Left lung (tissue), 10 donors: ENCODE results near the gene SNX22. TPM values are rescaled to one million over a fixed set of nuclear protein-coding genes. Genes with fewer than 3 reads are reported as not detected.

ENCODE experiments used
- ATAC-seq: fragments of 200-7000 bp; cut with Tn5 transposase; one replicate; pipeline ENCODE4 v1.9.1; 2020; ENCODE audit warnings: moderate library complexity
- DNase-seq, 4 donors: peaks; one replicate each; pipeline ENCODE4 v3.0.0-alpha.2; 2013 to 2020
- H3K27ac ChIP-seq, 2 donors: fragments of 200-600 bp; sonication (generic) in 1 of 2; one replicate each; pipeline versions ENCODE4 v1.5.0 to v1.8.0; 2020 to 2021
- H3K27me3 ChIP-seq, 2 donors: fragments of 200-600 bp; sonication (generic) in 1 of 2; one replicate each; pipeline versions ENCODE4 v1.5.0 to v1.8.0; 2020 to 2021
- H3K36me3 ChIP-seq, 2 donors: fragments of 200-600 bp; sonication (generic) in 1 of 2; one replicate each; pipeline versions ENCODE4 v1.5.0 to v1.8.0; 2020 to 2021
- H3K4me1 ChIP-seq, 2 donors: fragments of 200-600 bp; one replicate each; pipeline ENCODE4 v1.8.0; 2021
- H3K4me3 ChIP-seq, 2 donors: fragments of 200-600 bp; sonication (generic) in 1 of 2; one replicate each; pipeline versions ENCODE4 v1.5.0 to v1.8.0; 2020 to 2021; ENCODE audit warnings: mild to moderate bottlenecking in 1 of 2
- H3K9me3 ChIP-seq, 2 donors: fragments of 200-600 bp; sonication (generic) in 1 of 2; one replicate each; pipeline versions ENCODE4 v1.5.0 to v1.8.0; 2020 to 2021
- CTCF ChIP-seq, 2 donors: fragments of 200-600 bp; sonication (generic) in 1 of 2; IDR thresholded peaks; one replicate each; pipeline versions ENCODE4 v1.5.0 to v1.8.0; 2021; ENCODE audit warnings: antibody characterized with exemption in 2 of 2
- intact Hi-C, 2 donors: fragments of 100-400 bp; cut with DNase I; formaldehyde crosslinking; loops; one replicate each; pipeline versions ENCODE4 v1.11.2 to v1.14.2; 2022
- polyA plus RNA-seq, 6 donors: library from polyadenylated mRNA; unstranded; fragments of 120-200 nt; gene quantifications; one replicate each; pipeline ENCODE4 v1.2.1, GENCODE V29; 2013; ENCODE audit not compliant: insufficient read length in 6 of 6
- total RNA-seq, 2 donors: library from RNA; stranded (reverse); fragmentation: NEBNext Ultra II Directional; extraction: Animal tissue kit (Norgen Biotek cat#: 25700); gene quantifications; one replicate each; pipeline ENCODE4 v1.2.1, GENCODE V29; 2021
- donor health status: DM: no; HTN: yes; CAD: no.
- donor health status: DM: no; HTN: no; CAD: no.

SNX22 gene
- total and polyA plus RNA-seq, 8 donors = 1.8 to 7.4 (median 3.3) TPM

- Histone ChIP-seq H3K9me3 (no peaks in the 10 kb centered on the region), H3K36me3 (peaks cover 0 to 100% of the 10 kb centered on the region in 2 donors), H3K27me3 (no peaks in the 10 kb centered on the region), H3K4me1 (peaks cover 0 to 7% of the 10 kb centered on the region in 2 donors), H3K4me3 (no peak overlapping the region), H3K27ac (no peak overlapping the region)
- no peak for TF ChIP-seq CTCF (IDR thresholded peaks at IDR 0.05)
- ATAC-seq (no peak), DNase-seq (no peak)
- intact Hi-C loops = no loop called here
Measured at GRCh38 chr15:64130159-64130558, 21.4 kb upstream of the SNX22 start.

GRCh38 chr15:64131547-64131946 is 20.0 kb upstream of the SNX22 start:
- peaks cover 0 to 7% of the 10 kb centered on the region in 2 donors for H3K4me1 ChIP-seq
- no peak overlapping the region for H3K27ac ChIP-seq
- no peaks in the 10 kb centered on the region for H3K27me3 ChIP-seq
- H3K36me3 ChIP-seq = peaks cover 0 to 100% of the 10 kb centered on the region in 2 donors
- TF ChIP-seq CTCF (IDR thresholded peaks at IDR 0.05) = no peak
- H3K4me3 ChIP-seq = no peak overlapping the region
- intact Hi-C loops = no loop called here
- H3K9me3 ChIP-seq = no peaks in the 10 kb centered on the region
- no peak for DNase-seq
- ATAC-seq = no peak

GRCh38 chr15:64132217-64132616 is 19.3 kb upstream of the SNX22 start:
- Histone ChIP-seq H3K27me3 (no peaks in the 10 kb centered on the region), H3K4me1 (peaks cover 0 to 7% of the 10 kb centered on the region in 2 donors), H3K36me3 (peaks cover 0 to 100% of the 10 kb centered on the region in 2 donors), H3K4me3 (no peak overlapping the region), H3K27ac (no peak overlapping the region), H3K9me3 (no peaks in the 10 kb centered on the region)
- intact Hi-C loops = no loop called here
- no peak for TF ChIP-seq CTCF (IDR thresholded peaks at IDR 0.05)
- ATAC-seq (peak; percentile 43), DNase-seq (no peak)

GRCh38 chr15:64133623-64134344 is 17.7 kb upstream of the SNX22 start:
- no peaks in the 10 kb centered on the region for H3K27me3 ChIP-seq
- intact Hi-C loops = no loop called here
- no peak overlapping the region for H3K27ac ChIP-seq
- no peak for ATAC-seq
- H3K9me3 ChIP-seq = no peaks in the 10 kb centered on the region
- peaks cover 0 to 7% of the 10 kb centered on the region in 2 donors for H3K4me1 ChIP-seq
- H3K4me3 ChIP-seq = no peak overlapping the region
- H3K36me3 ChIP-seq = peaks cover 0 to 100% of the 10 kb centered on the region in 2 donors
- no peak for TF ChIP-seq CTCF (IDR thresholded peaks at IDR 0.05)
- DNase-seq = no peak

GRCh38 chr15:64134345-64134829 is 17.1 kb upstream of the SNX22 start:
- Histone ChIP-seq H3K36me3 (peaks cover 0 to 96% of the 10 kb centered on the region in 2 donors), H3K9me3 (no peaks in the 10 kb centered on the region), H3K4me1 (peaks cover 0 to 7% of the 10 kb centered on the region in 2 donors), H3K4me3 (no peak overlapping the region), H3K27me3 (no peaks in the 10 kb centered on the region), H3K27ac (no peak overlapping the region)
- peak; percentile 69 for ATAC-seq
- TF ChIP-seq CTCF (IDR thresholded peaks at IDR 0.05) = no peak
- intact Hi-C loops = no loop called here
- DNase-seq = peak in 3 of 4 donors; percentile 32 to 84 (median 65)
